Endothelial cell of umbilical vein (primary cell): Measurements from ENCODE around the gene CBX5. TPM values are rescaled to one million over a fixed set of nuclear protein-coding genes. Genes with fewer than 3 reads are reported as not detected.
"Not testable (repeated sequence)": the region's sequence is repeated elsewhere in the genome, so short reads cannot be mapped to it uniquely, and the experiment has no call there.

Source experiments
- BruUV-seq: library from RNA; stranded (reverse); fragments of 400-500 nt; replicated peaks from 2 replicates; lab custom pipeline; 2021; lab: Mats Ljungman, UMichigan
- CTCF ChIA-PET: fragments of 300-600, 350-600 bp; sonication (Branson Sonifier 250); formaldehyde crosslinking; loops from one replicate; lab custom pipeline; 2021; ENCODE audit warnings: antibody characterized with exemption, inconsistent platforms; lab: Charles Lee
- POLR2A ChIA-PET: fragments of 300-600, 350-600 bp; sonication (Branson Sonifier 250); formaldehyde crosslinking; loops from one replicate; lab custom pipeline; 2021; ENCODE audit warnings: antibody characterized with exemption, inconsistent platforms; lab: Charles Lee
- DNase-seq: peaks from one replicate; pipeline ENCODE4 v3.0.0-alpha.2; 2011; ENCODE audit warnings: low read depth, low spot score
- FAIRE-seq: peaks from 2 replicates; lab custom pipeline; 2011; peaks lifted over from hg19 to GRCh38; lab: Jason Lieb, UNC
- H2AFZ ChIP-seq: 2 replicates; pipeline ENCODE4 v1.6.0; 2012; ENCODE audit warnings: low read depth, low read length, control low read depth, inconsistent platforms
- H3K27ac ChIP-seq: 2 replicates; pipeline ENCODE4 v1.5.1; 2011; ENCODE audit warnings: low read depth, mild to moderate bottlenecking, control low read depth, low read length, moderate library complexity; ENCODE audit not compliant: insufficient read depth
- H3K27me3 ChIP-seq, 2 experiments: 2 replicates each; pipeline versions ENCODE4 v1.6.0 to v1.6.1; 2011; ENCODE audit warnings: low read length in 2 of 2, mixed read lengths in 1 of 2; ENCODE audit not compliant: control insufficient read depth in 2 of 2, insufficient read depth in 2 of 2
- H3K36me3 ChIP-seq, 2 experiments: 2 replicates in 1 of 2; 3 replicates in 1 of 2; pipeline ENCODE4 v1.5.1; 2011; ENCODE audit warnings: low read length in 2 of 2, mild to moderate bottlenecking in 1 of 2, moderate library complexity in 1 of 2; ENCODE audit not compliant: control insufficient read depth in 2 of 2, insufficient read depth in 2 of 2; ENCODE audit errors: extremely low read depth in 1 of 2
- H3K4me1 ChIP-seq: 3 replicates; pipeline ENCODE4 v1.5.1; 2011; ENCODE audit warnings: mild to moderate bottlenecking, low read length; ENCODE audit not compliant: control insufficient read depth, insufficient read depth; ENCODE audit errors: extremely low read depth
- H3K4me2 ChIP-seq: 2 replicates; pipeline ENCODE4 v1.6.1; 2011; ENCODE audit warnings: low read length, control low read depth, mixed read lengths; ENCODE audit not compliant: insufficient read depth
- H3K4me3 ChIP-seq, 3 experiments: fragments of 200-600 bp in 1 of 3; sonication (generic), shearing (Covaris generic) in 1 of 3; replicated peaks in 1 of 3; 2 replicates each; pipeline ENCODE4 v1.5.1; 2011 to 2016; ENCODE audit warnings: control low read depth in 3 of 3, low read length in 3 of 3, mild to moderate bottlenecking in 2 of 3, inconsistent platforms in 1 of 3, low read depth in 1 of 3, moderate library complexity in 1 of 3; ENCODE audit not compliant: insufficient read depth in 1 of 3
- H3K79me2 ChIP-seq: 2 replicates; pipeline ENCODE4 v1.6.0; 2012; ENCODE audit warnings: low read length, inconsistent platforms; ENCODE audit not compliant: control insufficient read depth, insufficient read depth
- H3K9ac ChIP-seq: replicated peaks from 2 replicates; pipeline ENCODE3; 2011; ENCODE audit warnings: low read length, control low read depth; ENCODE audit not compliant: insufficient read depth; ENCODE audit errors: extremely low read depth
- H3K9me1 ChIP-seq: replicated peaks from 3 replicates; pipeline ENCODE4 v1.6.0; 2011; ENCODE audit warnings: mild to moderate bottlenecking, low read length; ENCODE audit not compliant: control insufficient read depth, insufficient read depth; ENCODE audit errors: extremely low read depth
- H3K9me3 ChIP-seq: replicated peaks from 2 replicates; pipeline ENCODE4 v1.5.1; 2012; ENCODE audit warnings: low read length, inconsistent platforms; ENCODE audit not compliant: control insufficient read depth, insufficient read depth
- H4K20me1 ChIP-seq: replicated peaks from 2 replicates; pipeline ENCODE3; 2011; ENCODE audit warnings: mild to moderate bottlenecking, low read length; ENCODE audit not compliant: control insufficient read depth, insufficient read depth; ENCODE audit errors: extremely low read depth
- EZH2 ChIP-seq: IDR thresholded peaks from 2 replicates; pipeline ENCODE4 v1.6.1; 2012; ENCODE audit warnings: borderline replicate concordance, low read depth, mild to moderate bottlenecking, moderate library complexity, low read length, inconsistent platforms; ENCODE audit not compliant: severe bottlenecking
- GATA2 ChIP-seq: IDR thresholded peaks from 2 replicates; pipeline ENCODE4 v1.7.0; 2011; ENCODE audit warnings: low read depth, mild to moderate bottlenecking, moderate library complexity, mixed read lengths, low read length; ENCODE audit not compliant: insufficient read length, insufficient read depth
- JUN ChIP-seq: IDR thresholded peaks from 2 replicates; pipeline ENCODE4 v1.6.1; 2011; ENCODE audit warnings: borderline replicate concordance, low read depth; ENCODE audit not compliant: insufficient read length, insufficient read depth
- MYC ChIP-seq: IDR thresholded peaks from one replicate; pipeline ENCODE4 v1.6.1; 2011; ENCODE audit warnings: mild to moderate bottlenecking, low read depth, low read length
- POLR2A ChIP-seq: IDR thresholded peaks from 2 replicates; pipeline ENCODE4 v1.6.1; 2012; ENCODE audit warnings: low read depth, mild to moderate bottlenecking, control low read depth, low read length
- POLR2AphosphoS5 ChIP-seq: IDR thresholded peaks from 2 replicates; pipeline ENCODE4 v1.6.1; 2012; ENCODE audit warnings: low read depth, mild to moderate bottlenecking, control low read depth, low read length, moderate library complexity; ENCODE audit not compliant: insufficient read depth
- dilution Hi-C: fragments of 300-500 bp; cut with MboI; formaldehyde crosslinking; loops from one replicate; pipeline ENCODE4 v1.15.0; 2019; ENCODE audit warnings: low sequenced_read_pairs; ENCODE audit not compliant: extremely low pct_ligation_motif_present
- intact Hi-C: fragments of 100-400 bp; cut with micrococcal nuclease; formaldehyde crosslinking; loops from one replicate; pipeline ENCODE4 v1.10.0; 2022
- polyA plus RNA-seq, 4 experiments: library from polyadenylated mRNA; depleted of rRNA in 3 of 4; stranded (reverse) in 3 of 4; unstranded in 1 of 4; fragments of >200 nt; gene quantifications; 2 replicates each; pipeline versions ENCODE4 v1.2.1 to v1.2.3, GENCODE V29; 2011 to 2012; ENCODE audit warnings: missing spikeins in 1 of 4
- total RNA-seq: library from RNA; stranded (reverse); gene quantifications from 2 replicates; pipeline ENCODE4 v1.2.3, GENCODE V29; 2021
- TF ChIP-seq, protein P1 (sequence below), 2 donors: IDR thresholded peaks; 1 replicate in 1 of 2; 2 replicates in 1 of 2; pipeline ENCODE4 v1.5.1; 2011; ENCODE audit warnings: low read length in 2 of 2, mild to moderate bottlenecking in 2 of 2, moderate library complexity in 2 of 2, control low read depth in 1 of 2, inconsistent platforms in 1 of 2, low read depth in 1 of 2; ENCODE audit not compliant: insufficient read depth in 1 of 2; ENCODE audit errors: extremely low read depth in 1 of 2
- TF ChIP-seq, protein P2 (sequence below): IDR thresholded peaks from 2 replicates; pipeline ENCODE4 v1.6.1; 2011; ENCODE audit not compliant: insufficient read depth, insufficient read length

CBX5 gene
- total and polyA plus RNA-seq, 2 donors (not counting 3 experiments of a cell fraction or from before 2014, with no cell fraction given): 22.8 to 111 TPM

DNA sequence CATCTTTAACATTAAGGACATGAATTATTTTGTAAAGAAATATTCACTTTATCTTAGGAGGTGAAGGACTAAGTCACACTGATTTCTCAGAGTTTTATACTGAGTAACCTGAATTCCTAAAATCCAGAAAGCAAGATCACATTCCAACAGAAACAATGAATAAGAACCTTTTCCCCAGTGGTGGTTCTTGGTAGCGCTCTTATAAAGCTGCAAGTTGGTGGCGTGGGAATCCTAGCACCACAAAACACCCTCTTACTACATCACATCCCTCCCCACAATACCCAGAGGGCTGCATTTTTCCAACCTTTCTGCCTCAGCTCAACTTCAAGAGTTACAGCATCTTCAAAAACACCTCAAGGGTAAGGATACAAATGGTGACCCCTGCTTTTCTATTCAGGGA is 47.1 kb downstream of the CBX5 start:
- Histone ChIP-seq H3K9me3 (no peaks in the 10 kb centered on the region), H3K9ac (no peak overlapping the region), H3K27ac (no peak overlapping the region), H3K36me3 (no peaks in the 10 kb centered on the region), H4K20me1 (no peaks in the 10 kb centered on the region), H3K27me3 (no peaks in the 10 kb centered on the region), H3K4me1 (peaks cover 20% of the 10 kb centered on the region), H3K4me3 (no peak overlapping the region), H3K4me2 (no peak overlapping the region), H3K9me1 (no peaks in the 10 kb centered on the region), H3K79me2 (no peaks in the 10 kb centered on the region), H2AFZ (no peak overlapping the region)
- TF ChIP-seq POLR2A (no peak), POLR2AphosphoS5 (no peak), GATA2 (no peak), MYC (no peak), JUN (no peak), EZH2 (no peak)
- TF ChIP-seq, protein P1, sequence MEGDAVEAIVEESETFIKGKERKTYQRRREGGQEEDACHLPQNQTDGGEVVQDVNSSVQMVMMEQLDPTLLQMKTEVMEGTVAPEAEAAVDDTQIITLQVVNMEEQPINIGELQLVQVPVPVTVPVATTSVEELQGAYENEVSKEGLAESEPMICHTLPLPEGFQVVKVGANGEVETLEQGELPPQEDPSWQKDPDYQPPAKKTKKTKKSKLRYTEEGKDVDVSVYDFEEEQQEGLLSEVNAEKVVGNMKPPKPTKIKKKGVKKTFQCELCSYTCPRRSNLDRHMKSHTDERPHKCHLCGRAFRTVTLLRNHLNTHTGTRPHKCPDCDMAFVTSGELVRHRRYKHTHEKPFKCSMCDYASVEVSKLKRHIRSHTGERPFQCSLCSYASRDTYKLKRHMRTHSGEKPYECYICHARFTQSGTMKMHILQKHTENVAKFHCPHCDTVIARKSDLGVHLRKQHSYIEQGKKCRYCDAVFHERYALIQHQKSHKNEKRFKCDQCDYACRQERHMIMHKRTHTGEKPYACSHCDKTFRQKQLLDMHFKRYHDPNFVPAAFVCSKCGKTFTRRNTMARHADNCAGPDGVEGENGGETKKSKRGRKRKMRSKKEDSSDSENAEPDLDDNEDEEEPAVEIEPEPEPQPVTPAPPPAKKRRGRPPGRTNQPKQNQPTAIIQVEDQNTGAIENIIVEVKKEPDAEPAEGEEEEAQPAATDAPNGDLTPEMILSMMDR (IDR thresholded peaks at IDR 0.05; ENCODE audit: extremely low read depth in 1 of 2, insufficient read depth in 1 of 2, low read depth in 1 of 2, low read length in 2 of 2): no peak
- TF ChIP-seq, protein P2, sequence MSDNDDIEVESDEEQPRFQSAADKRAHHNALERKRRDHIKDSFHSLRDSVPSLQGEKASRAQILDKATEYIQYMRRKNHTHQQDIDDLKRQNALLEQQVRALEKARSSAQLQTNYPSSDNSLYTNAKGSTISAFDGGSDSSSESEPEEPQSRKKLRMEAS: no peak
- no TSS peak for BruUV-seq
- dilution Hi-C loops (no loop called here), intact Hi-C loops (no loop called here)
- no peak for DNase-seq
- ChIA-PET CTCF (interaction anchor here (1.0 kb wide), 1 partner anchor 19 kb away, joined by 3 read pairs; no protein-coding TSS in a partner anchor), POLR2A (no interaction called here)
- FAIRE-seq: no peak

DNA sequence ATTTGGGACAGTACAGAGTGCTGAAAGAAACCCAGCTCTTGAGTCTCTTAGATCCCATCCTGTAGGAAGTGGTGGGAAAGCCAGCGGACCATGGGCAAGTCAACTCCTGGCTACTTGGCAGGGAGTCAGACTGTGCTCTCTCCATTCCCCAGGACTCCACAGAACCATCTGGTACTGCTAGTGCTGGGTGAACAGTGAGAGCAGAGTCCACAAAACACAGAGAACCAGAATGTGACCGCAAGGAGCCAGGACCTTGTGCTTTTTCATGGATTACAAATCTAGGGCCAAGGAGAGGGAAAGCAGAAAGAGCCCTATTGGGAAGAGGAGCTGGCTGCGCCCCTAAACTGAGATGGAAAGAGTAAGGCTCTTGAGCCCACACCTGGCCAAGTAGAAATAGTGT is 48.7 kb downstream of the CBX5 start:
- DNase-seq, POLR2A ChIA-PET, H4K20me1 ChIP-seq, BruUV-seq, FAIRE-seq, H3K27me3 ChIP-seq, H3K79me2 ChIP-seq, H3K9me1 ChIP-seq, dilution Hi-C loops, H3K9me3 ChIP-seq, intact Hi-C loops, H3K27ac ChIP-seq, H3K4me2 ChIP-seq, H2AFZ ChIP-seq, H3K36me3 ChIP-seq, H3K9ac ChIP-seq, H3K4me3 ChIP-seq: not testable (repeated sequence)
- CTCF ChIA-PET: interaction anchor here (0.9 kb wide), 1 partner anchor 11 kb away, joined by 3 read pairs; no protein-coding TSS in a partner anchor
- H3K4me1 ChIP-seq: peaks cover 20% of the 10 kb centered on the region
